ENCODE measurements around the gene SYPL2. TPM values are rescaled to one million over a fixed set of nuclear protein-coding genes. Genes with fewer than 3 reads are reported as not detected.

SYPL2 gene
- total and polyA plus RNA-seq, 2 donors (not counting 1 experiment from before 2014, with no cell fraction given) = not detected

DNA sequence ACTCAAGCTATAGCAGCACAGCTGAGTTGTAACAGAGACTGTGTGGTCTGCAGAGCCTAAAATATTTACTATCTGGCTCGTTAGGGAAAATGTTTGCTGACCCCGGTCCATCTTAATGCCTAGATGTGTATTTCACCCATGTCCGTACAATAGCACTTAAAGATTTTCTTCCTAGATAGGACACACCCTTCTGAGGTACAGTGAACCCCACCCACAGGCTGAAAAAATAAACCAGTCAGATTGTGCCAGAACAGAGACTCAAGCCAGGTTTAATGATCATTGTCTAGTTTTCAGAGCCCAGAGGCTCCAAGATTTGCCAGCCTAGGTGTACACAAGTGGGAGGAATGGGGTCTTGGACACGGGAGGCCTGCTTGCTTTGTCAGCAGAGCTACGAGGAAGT is 37.6 kb downstream of the SYPL2 start:
- TF ChIP-seq, protein P1, sequence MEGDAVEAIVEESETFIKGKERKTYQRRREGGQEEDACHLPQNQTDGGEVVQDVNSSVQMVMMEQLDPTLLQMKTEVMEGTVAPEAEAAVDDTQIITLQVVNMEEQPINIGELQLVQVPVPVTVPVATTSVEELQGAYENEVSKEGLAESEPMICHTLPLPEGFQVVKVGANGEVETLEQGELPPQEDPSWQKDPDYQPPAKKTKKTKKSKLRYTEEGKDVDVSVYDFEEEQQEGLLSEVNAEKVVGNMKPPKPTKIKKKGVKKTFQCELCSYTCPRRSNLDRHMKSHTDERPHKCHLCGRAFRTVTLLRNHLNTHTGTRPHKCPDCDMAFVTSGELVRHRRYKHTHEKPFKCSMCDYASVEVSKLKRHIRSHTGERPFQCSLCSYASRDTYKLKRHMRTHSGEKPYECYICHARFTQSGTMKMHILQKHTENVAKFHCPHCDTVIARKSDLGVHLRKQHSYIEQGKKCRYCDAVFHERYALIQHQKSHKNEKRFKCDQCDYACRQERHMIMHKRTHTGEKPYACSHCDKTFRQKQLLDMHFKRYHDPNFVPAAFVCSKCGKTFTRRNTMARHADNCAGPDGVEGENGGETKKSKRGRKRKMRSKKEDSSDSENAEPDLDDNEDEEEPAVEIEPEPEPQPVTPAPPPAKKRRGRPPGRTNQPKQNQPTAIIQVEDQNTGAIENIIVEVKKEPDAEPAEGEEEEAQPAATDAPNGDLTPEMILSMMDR (IDR thresholded peaks at IDR 0.05) = no peak
- TF ChIP-seq EZH2 (IDR thresholded peaks at IDR 0.05; ENCODE audit: borderline replicate concordance, insufficient read depth, low read depth, low read length, poor library complexity, severe bottlenecking) = no peak
- H3K27me3 Mint-ChIP-seq = peaks cover 11% of the 10 kb centered on the region
- ATAC-seq (ENCODE audit: low read depth) (no peak), DNase-seq (no peak)
- no peaks in the 10 kb centered on the region for H3K9me3 Mint-ChIP-seq (ENCODE audit: insufficient read depth)
- H3K27ac Mint-ChIP-seq = no peak overlapping the region
- Histone ChIP-seq H2AFZ (ENCODE audit: insufficient read depth, low read depth, low read length, poor library complexity, severe bottlenecking) (no peak overlapping the region), H3K27me3 (replicated peaks in 1 of 4; ENCODE audit: control extremely low read depth in 1 of 4, control insufficient read depth in 3 of 4, insufficient read depth in 4 of 4, low read length in 3 of 4) (peaks cover 0 to 2% (median 0%) of the 10 kb centered on the region in 4 experiments), H3K79me2 (ENCODE audit: control insufficient read depth, insufficient read depth, low read length) (no peaks in the 10 kb centered on the region), H3K36me3 (replicated peaks in 1 of 2; ENCODE audit: control extremely low read depth in 1 of 2, control insufficient read depth in 1 of 2, extremely low read depth in 1 of 2, insufficient read depth in 2 of 2, low read length in 1 of 2) (peaks cover 0 to 17% of the 10 kb centered on the region in 2 experiments), H3K4me1 (ENCODE audit: control insufficient read depth in 2 of 2, insufficient read depth in 2 of 2, low read length in 2 of 2) (peaks cover 14 to 18% of the 10 kb centered on the region in 2 donors), H3K4me3 (ENCODE audit: control extremely low read depth in 1 of 5, extremely low read depth in 1 of 5, insufficient read depth in 1 of 5, low read depth in 2 of 5, low read length in 4 of 5) (no peak overlapping the region), H3K4me2 (replicated peaks; ENCODE audit: low read depth, low read length, poor library complexity, severe bottlenecking) (no peak overlapping the region), H3K27ac (ENCODE audit: low read length in 2 of 2) (no peak overlapping the region), H4K20me1 (ENCODE audit: control insufficient read depth, insufficient read depth, low read length, poor library complexity, severe bottlenecking) (peaks cover 20% of the 10 kb centered on the region), H3K9ac (ENCODE audit: low read length) (no peak overlapping the region), H3K9me3 (ENCODE audit: control extremely low read depth in 1 of 3, control insufficient read depth in 2 of 3, insufficient read depth in 1 of 3, low read length in 2 of 3) (no peaks in the 10 kb centered on the region)
- WGBS (ENCODE audit: insufficient coverage) = 100% methylated on average over 4 of the region's 5 CpGs
- H3K4me1 Mint-ChIP-seq = peaks cover 37% of the 10 kb centered on the region
- POLR2A ChIA-PET = interaction anchor here (0.6 kb wide), 1 partner anchor 469 kb away, joined by 3 read pairs; no protein-coding TSS in a partner anchor
- intact Hi-C loops (cut with micrococcal nuclease) = no loop called here
- CTCF ChIA-PET = interaction anchor here (6.2 to 37.9 kb wide), 2 partner anchors 12 to 28 kb away, joined by 61 to 926 read pairs; partner anchors contain the start of genes CYB561D1 and GPR61
- H3K4me3 Mint-ChIP-seq = no peak overlapping the region

DNA sequence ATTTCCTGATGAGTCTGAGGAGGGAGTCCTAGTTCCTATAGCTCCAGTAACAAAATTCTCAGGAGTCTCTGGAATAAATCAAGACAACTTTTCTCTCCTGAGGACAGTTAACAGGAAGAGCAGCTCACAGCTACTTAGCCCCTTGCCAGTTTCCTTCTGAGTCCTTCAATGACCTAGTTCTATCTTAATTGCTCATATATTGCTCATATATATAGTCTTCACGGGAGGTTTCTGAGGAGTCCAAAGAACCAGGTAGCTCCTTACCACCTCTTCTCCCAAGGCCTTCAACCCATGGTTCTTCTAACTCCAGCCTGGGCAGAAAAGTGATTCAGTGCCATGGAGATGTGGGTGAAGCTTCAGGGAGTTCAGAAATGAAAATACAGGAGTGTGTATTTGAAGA is 38.6 kb downstream of the SYPL2 start:
- H3K4me1 Mint-ChIP-seq = peaks cover 39% of the 10 kb centered on the region
- ATAC-seq (ENCODE audit: low read depth) (no peak), DNase-seq (no peak)
- Histone ChIP-seq H3K4me3 (ENCODE audit: control extremely low read depth in 1 of 5, extremely low read depth in 1 of 5, insufficient read depth in 1 of 5, low read depth in 2 of 5, low read length in 4 of 5) (no peak overlapping the region), H4K20me1 (ENCODE audit: control insufficient read depth, insufficient read depth, low read length, poor library complexity, severe bottlenecking) (peaks cover 11% of the 10 kb centered on the region), H2AFZ (ENCODE audit: insufficient read depth, low read depth, low read length, poor library complexity, severe bottlenecking) (no peak overlapping the region), H3K27ac (ENCODE audit: low read length in 2 of 2) (no peak overlapping the region), H3K36me3 (replicated peaks in 1 of 2; ENCODE audit: control extremely low read depth in 1 of 2, control insufficient read depth in 1 of 2, extremely low read depth in 1 of 2, insufficient read depth in 2 of 2, low read length in 1 of 2) (peaks cover 0 to 12% of the 10 kb centered on the region in 2 experiments), H3K9ac (ENCODE audit: low read length) (no peak overlapping the region), H3K4me2 (replicated peaks; ENCODE audit: low read depth, low read length, poor library complexity, severe bottlenecking) (no peak overlapping the region), H3K27me3 (replicated peaks in 1 of 4; ENCODE audit: control extremely low read depth in 1 of 4, control insufficient read depth in 3 of 4, insufficient read depth in 4 of 4, low read length in 3 of 4) (peaks cover 0 to 4% (median under 1%) of the 10 kb centered on the region in 4 experiments), H3K9me3 (ENCODE audit: control extremely low read depth in 1 of 3, control insufficient read depth in 2 of 3, insufficient read depth in 1 of 3, low read length in 2 of 3) (no peaks in the 10 kb centered on the region), H3K79me2 (ENCODE audit: control insufficient read depth, insufficient read depth, low read length) (no peaks in the 10 kb centered on the region), H3K4me1 (ENCODE audit: control insufficient read depth in 2 of 2, insufficient read depth in 2 of 2, low read length in 2 of 2) (peaks cover 20 to 24% of the 10 kb centered on the region in 2 donors)
- CTCF ChIA-PET = interaction anchor here (6.2 to 37.9 kb wide), 2 partner anchors 13 to 27 kb away, joined by 61 to 926 read pairs; partner anchors contain the start of genes CYB561D1 and GPR61
- TF ChIP-seq EZH2 (IDR thresholded peaks at IDR 0.05; ENCODE audit: borderline replicate concordance, insufficient read depth, low read depth, low read length, poor library complexity, severe bottlenecking) = no peak
- TF ChIP-seq, protein P1 (IDR thresholded peaks at IDR 0.05) = no peak
- no peak overlapping the region for H3K4me3 Mint-ChIP-seq
- H3K27ac Mint-ChIP-seq = no peak overlapping the region
- H3K27me3 Mint-ChIP-seq = peaks cover 16% of the 10 kb centered on the region
- intact Hi-C loops (cut with micrococcal nuclease) = no loop called here
- whole genome bisulfite sequencing (ENCODE audit: insufficient coverage) = no CpG with 5 or more reads among the region's 1 CpG
- H3K9me3 Mint-ChIP-seq (ENCODE audit: insufficient read depth) = no peaks in the 10 kb centered on the region
- POLR2A ChIA-PET = no interaction called here

Data from B cell (primary cell).